B cell (primary cell): ENCODE data around the gene CFAP20DC.
"Not testable (repeated sequence)": the region's sequence is repeated elsewhere in the genome, so short reads cannot be mapped to it uniquely, and the experiment has no call there.

Source experiments
- CTCF ChIP-seq: fragments of 200-600 bp; IDR thresholded peaks from one replicate; pipeline ENCODE4 v1.8.0; 2022; ENCODE audit warnings: antibody characterized with exemption, mild to moderate bottlenecking
- EZH2 ChIP-seq: IDR thresholded peaks from 2 replicates; pipeline ENCODE4 v1.6.1; 2012; ENCODE audit warnings: borderline replicate concordance, low read depth, mild to moderate bottlenecking, moderate library complexity, low read length; ENCODE audit not compliant: insufficient read depth, poor library complexity, severe bottlenecking

- TF ChIP-seq CTCF, EZH2: not testable (repeated sequence)
Measured at GRCh38 chr3:58895678-58896077, 154.1 kb downstream of the CFAP20DC start.
